ENCODE results near the gene WWOX. TPM values are rescaled to one million over a fixed set of nuclear protein-coding genes. Genes with fewer than 3 reads are reported as not detected.

WWOX gene
- total RNA-seq, 1 donor from 2014 or later: 7.3 TPM

DNA sequence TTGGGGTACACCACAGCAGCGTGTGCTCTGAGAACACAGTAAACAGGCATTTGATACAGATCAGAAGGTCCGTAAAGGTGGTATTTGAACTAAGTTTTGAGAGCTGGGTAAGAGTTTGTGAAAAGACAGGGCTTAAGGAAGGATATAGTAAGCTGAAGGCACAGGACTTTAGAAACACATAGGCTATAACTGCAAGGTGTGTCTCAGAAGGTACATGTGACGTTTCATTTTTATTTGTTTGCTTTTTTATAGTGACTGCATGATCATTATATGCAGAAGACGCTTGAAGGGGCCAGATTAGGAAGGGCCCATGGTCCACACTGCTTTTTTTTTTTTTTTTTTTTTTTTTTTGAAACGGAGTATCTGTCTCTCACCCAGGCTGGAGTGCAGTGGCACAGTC is 644.6 kb downstream of the WWOX start:
- FAIRE-seq (no peak), DNase-seq (ENCODE audit: low read depth) (no peak)
- TF ChIP-seq CTCF (IDR thresholded peaks at IDR 0.05; ENCODE audit: insufficient read depth, low read depth, low read length): no peak
- TF ChIP-seq EZH2 (IDR thresholded peaks at IDR 0.05; ENCODE audit: insufficient read depth, low read length): no peak
- Histone ChIP-seq H3K36me3 (ENCODE audit: insufficient read depth, low read length) (no peaks in the 10 kb centered on the region), H2AFZ (ENCODE audit: low read depth, low read length) (no peak overlapping the region), H4K20me1 (ENCODE audit: insufficient read depth, low read length) (no peaks in the 10 kb centered on the region), H3K9me3 (ENCODE audit: insufficient read depth, low read depth, low read length) (peaks cover 2% of the 10 kb centered on the region), H3K27ac (ENCODE audit: low read depth, low read length) (no peak overlapping the region), H3K4me3 (ENCODE audit: insufficient read depth, low read depth, low read length) (no peak overlapping the region), H3K4me1 (ENCODE audit: insufficient read depth, low read length) (no peaks in the 10 kb centered on the region), H3K27me3 (ENCODE audit: insufficient read depth, low read length) (no peaks in the 10 kb centered on the region), H3K79me2 (ENCODE audit: insufficient read depth, low read length) (no peaks in the 10 kb centered on the region), H3K9ac (ENCODE audit: low read length) (no peak overlapping the region), H3K4me2 (ENCODE audit: low read length) (no peak overlapping the region)
- Mint-ChIP-seq H3K27ac (ENCODE audit: unreplicated experiment) (no peak overlapping the region), H3K4me3 (ENCODE audit: unreplicated experiment) (no peak overlapping the region), H3K4me1 (ENCODE audit: low read depth, unreplicated experiment) (no peaks in the 10 kb centered on the region), H3K27me3 (ENCODE audit: low read depth, unreplicated experiment) (no peaks in the 10 kb centered on the region), H3K36me3 (ENCODE audit: low read depth, unreplicated experiment) (peaks cover under 1% of the 10 kb centered on the region), H3K9me3 (ENCODE audit: unreplicated experiment) (no peaks in the 10 kb centered on the region)

DNA sequence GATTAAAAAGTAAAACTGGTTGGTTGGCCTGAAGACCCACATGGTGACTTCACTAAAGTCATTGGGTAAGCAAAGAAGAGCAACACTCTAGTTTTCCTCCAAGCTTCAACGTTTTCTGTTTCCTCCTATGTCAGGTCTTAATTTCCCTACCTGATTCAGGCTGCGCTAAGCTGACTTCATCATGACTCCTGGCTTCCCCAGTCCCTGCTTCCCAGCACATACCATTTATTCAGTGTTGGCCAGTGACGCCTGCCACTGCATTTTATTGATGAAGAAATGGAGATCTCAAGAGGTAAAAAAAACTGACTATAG is 645.3 kb downstream of the WWOX start:
- Histone ChIP-seq H3K9me3 (ENCODE audit: insufficient read depth, low read depth, low read length) (no peaks in the 10 kb centered on the region), H3K27me3 (ENCODE audit: insufficient read depth, low read length) (no peaks in the 10 kb centered on the region), H2AFZ (ENCODE audit: low read depth, low read length) (no peak overlapping the region), H3K9ac (ENCODE audit: low read length) (no peak overlapping the region), H3K79me2 (ENCODE audit: insufficient read depth, low read length) (no peaks in the 10 kb centered on the region), H3K4me2 (ENCODE audit: low read length) (no peak overlapping the region), H3K36me3 (ENCODE audit: insufficient read depth, low read length) (no peaks in the 10 kb centered on the region), H3K4me1 (ENCODE audit: insufficient read depth, low read length) (no peaks in the 10 kb centered on the region), H3K4me3 (ENCODE audit: insufficient read depth, low read depth, low read length) (no peak overlapping the region), H3K27ac (ENCODE audit: low read depth, low read length) (no peak overlapping the region), H4K20me1 (ENCODE audit: insufficient read depth, low read length) (no peaks in the 10 kb centered on the region)
- Mint-ChIP-seq H3K27ac (ENCODE audit: unreplicated experiment) (no peak overlapping the region), H3K36me3 (ENCODE audit: low read depth, unreplicated experiment) (no peaks in the 10 kb centered on the region), H3K27me3 (ENCODE audit: low read depth, unreplicated experiment) (no peaks in the 10 kb centered on the region), H3K9me3 (ENCODE audit: unreplicated experiment) (no peaks in the 10 kb centered on the region), H3K4me3 (ENCODE audit: unreplicated experiment) (no peak overlapping the region), H3K4me1 (ENCODE audit: low read depth, unreplicated experiment) (no peaks in the 10 kb centered on the region)
- no peak for FAIRE-seq
- TF ChIP-seq EZH2 (IDR thresholded peaks at IDR 0.05; ENCODE audit: insufficient read depth, low read length): no peak
- TF ChIP-seq CTCF (IDR thresholded peaks at IDR 0.05; ENCODE audit: insufficient read depth, low read depth, low read length): no peak
- DNase-seq (ENCODE audit: low read depth): no peak

DNA sequence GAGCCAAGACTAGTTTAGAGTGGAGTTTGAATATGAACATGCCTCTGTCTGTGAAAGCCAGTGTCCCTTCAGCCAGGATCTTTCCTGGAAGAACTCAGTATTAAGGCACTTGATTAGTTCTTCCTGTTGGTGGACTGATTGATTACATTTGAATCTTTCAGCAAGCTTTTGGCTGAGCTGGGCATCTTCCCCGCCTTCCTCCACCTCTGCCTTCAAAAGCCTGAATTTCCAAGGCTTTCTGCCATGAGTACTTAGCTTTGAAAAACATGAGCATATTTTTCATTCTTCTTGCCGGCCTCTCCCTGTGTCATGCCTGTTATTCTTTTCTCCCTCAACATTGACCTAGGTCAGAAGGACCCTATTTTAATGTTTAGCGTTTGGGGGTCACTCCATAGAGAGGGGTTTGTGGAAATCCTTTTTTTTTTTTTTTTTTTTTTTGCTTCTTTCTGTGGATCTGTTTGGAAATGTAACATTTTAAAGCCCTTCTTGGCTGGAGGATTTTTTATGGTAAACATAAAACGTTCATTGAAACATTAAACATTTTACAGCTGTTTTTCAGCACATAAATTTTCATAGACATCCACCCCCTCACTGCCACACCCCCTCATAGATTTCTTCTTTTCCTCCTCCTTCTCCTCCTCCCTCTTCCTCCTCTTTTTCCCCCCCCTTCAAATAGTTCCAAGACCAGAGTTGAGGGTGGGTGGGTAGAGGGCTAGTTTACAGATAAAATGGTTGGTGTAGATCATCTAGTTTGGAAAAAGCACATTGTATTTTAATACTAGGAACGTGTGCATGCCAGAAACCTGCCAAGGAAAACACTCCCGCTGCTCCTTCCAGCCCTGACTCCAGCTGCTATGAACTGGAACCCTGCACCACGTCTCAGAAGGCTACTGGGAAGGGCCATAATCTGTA is 645.9 kb downstream of the WWOX start:
- H3K79me2 ChIP-seq (ENCODE audit: insufficient read depth, low read length): no peaks in the 10 kb centered on the region
- H3K27ac Mint-ChIP-seq (ENCODE audit: unreplicated experiment): no peak overlapping the region
- H3K36me3 Mint-ChIP-seq (ENCODE audit: low read depth, unreplicated experiment): no peaks in the 10 kb centered on the region
- no peaks in the 10 kb centered on the region for H3K9me3 ChIP-seq (ENCODE audit: insufficient read depth, low read depth, low read length)
- H3K27ac ChIP-seq (ENCODE audit: low read depth, low read length): no peak overlapping the region
- H3K4me1 Mint-ChIP-seq (ENCODE audit: low read depth, unreplicated experiment): no peaks in the 10 kb centered on the region
- H3K4me1 ChIP-seq (ENCODE audit: insufficient read depth, low read length): no peaks in the 10 kb centered on the region
- no peaks in the 10 kb centered on the region for H3K27me3 ChIP-seq (ENCODE audit: insufficient read depth, low read length)
- H3K9ac ChIP-seq (ENCODE audit: low read length): no peak overlapping the region
- TF ChIP-seq CTCF (IDR thresholded peaks at IDR 0.05; ENCODE audit: insufficient read depth, low read depth, low read length) (no peak), EZH2 (IDR thresholded peaks at IDR 0.05; ENCODE audit: insufficient read depth, low read length) (no peak)
- H3K27me3 Mint-ChIP-seq (ENCODE audit: low read depth, unreplicated experiment): no peaks in the 10 kb centered on the region
- no peak overlapping the region for H3K4me3 Mint-ChIP-seq (ENCODE audit: unreplicated experiment)
- no peak overlapping the region for H2AFZ ChIP-seq (ENCODE audit: low read depth, low read length)
- no peak overlapping the region for H3K4me2 ChIP-seq (ENCODE audit: low read length)
- H3K9me3 Mint-ChIP-seq (ENCODE audit: unreplicated experiment): no peaks in the 10 kb centered on the region
- no peaks in the 10 kb centered on the region for H3K36me3 ChIP-seq (ENCODE audit: insufficient read depth, low read length)
- DNase-seq (ENCODE audit: low read depth) (no peak), FAIRE-seq (no peak)
- H4K20me1 ChIP-seq (ENCODE audit: insufficient read depth, low read length): no peaks in the 10 kb centered on the region
- H3K4me3 ChIP-seq (ENCODE audit: insufficient read depth, low read depth, low read length): no peak overlapping the region
